Ovary (tissue), 9 donors: ENCODE data around the gene MEF2D. TPM values are rescaled to one million over a fixed set of nuclear protein-coding genes. Genes with fewer than 3 reads are reported as not detected.

Experiments used
- DNase-seq, 5 donors: peaks; one replicate each; pipeline ENCODE4 v3.0.0-alpha.2; 2019 to 2020
- H3K27ac ChIP-seq, 2 donors: fragments of 200-600 bp; one replicate each; pipeline versions ENCODE4 v1.5.1 to v1.8.0; 2019 to 2022
- H3K27me3 ChIP-seq: fragments of 200-600 bp; one replicate; pipeline ENCODE4 v1.8.0; 2022
- H3K36me3 ChIP-seq: fragments of 200-600 bp; sonication (generic); one replicate; pipeline ENCODE4 v1.5.1; 2019
- H3K4me1 ChIP-seq: one replicate; pipeline ENCODE4 v1.8.1; 2013; ENCODE audit warnings: mild to moderate bottlenecking, moderate library complexity; ENCODE audit not compliant: insufficient read depth
- H3K4me3 ChIP-seq: fragments of 200-600 bp; sonication (generic); one replicate; pipeline ENCODE4 v1.5.1; 2017
- H3K9me3 ChIP-seq, 2 donors: fragments of 200-600 bp in 1 of 2; sonication (generic) in 1 of 2; one replicate each; pipeline versions ENCODE4 v1.5.1 to v1.8.1; 2013 to 2019; ENCODE audit warnings: mild to moderate bottlenecking in 1 of 2, moderate library complexity in 1 of 2
- EP300 ChIP-seq: sonication (generic); formaldehyde crosslinking; IDR thresholded peaks from one replicate; pipeline ENCODE4 v1.6.1; 2017; ENCODE audit warnings: antibody characterized with exemption
- POLR2A ChIP-seq: fragments of 450-650 bp; IDR thresholded peaks from one replicate; pipeline ENCODE4 v1.6.1; 2017; ENCODE audit warnings: antibody characterized with exemption, mild to moderate bottlenecking, moderate library complexity
- WGBS, 3 donors: extraction: QIAGEN DNeasy Blood & Tissue Kit in 1 of 3; methylation state at CpG; one replicate each; pipeline versions ENCODE4 v1.1.5 to v1.1.7; 2013 to 2017; 5-methylcytosine and 5-hydroxymethylcytosine counted together
- intact Hi-C, 4 donors: fragments of 100-400 bp; cut with DNase I; formaldehyde crosslinking; loops; one replicate each; pipeline versions ENCODE4 v1.11.0 to v1.15.1; 2022 to 2023
- polyA plus RNA-seq, 2 donors: library from polyadenylated mRNA; stranded (reverse); fragments of 200-250 nt in 1 of 2; fragments of 350-450 nt in 1 of 2; fragmentation: Illumina TruSeq in 1 of 2; extraction: RNeasy Lipid Tissue Mini Kit (QIAGEN cat#74804) in 1 of 2; gene quantifications; one replicate each; pipeline ENCODE4 v1.2.3, GENCODE V29; 2013 to 2014
- total RNA-seq, 7 donors: library from RNA; depleted of rRNA in 2 of 7; stranded (reverse); fragments of >200 nt in 2 of 7; fragmentation: NEBNext Ultra II Directional in 3 of 7; extraction: Animal tissue kit (Norgen Biotek cat#: 25700) in 3 of 7; gene quantifications; one replicate each; pipeline versions ENCODE4 v1.1.0 to v1.2.4, GENCODE V29; 2016 to 2023
- TF ChIP-seq, protein P1 (sequence below), 3 donors: fragments of 450-650 bp in 2 of 3; fragments of 200-600 bp in 1 of 3; IDR thresholded peaks; one replicate each; pipeline versions ENCODE4 v1.5.1 to v1.8.0; 2016 to 2022; ENCODE audit warnings: antibody characterized with exemption in 3 of 3, mild to moderate bottlenecking in 1 of 3
- donor health status: DM: no; HTN: no; CAD: no; lungs with moderate emphysema.
- donor health status: DM: no; HTN: no; CAD: no.
- donor health status: Bipolar disorder and iron deficiency.
- donor health status: DM: yes; HTN: yes; CAD: no.
- donor health status: DM: no; HTN: no; CAD: no.
- donor health status: DM: yes; HTN: yes; CAD: no.

The MEF2D gene
- total and polyA plus RNA-seq, 9 donors = 30.0 to 96.6 (median 57.6) TPM

- Histone ChIP-seq H3K4me3 (no peak overlapping the region), H3K9me3 (no peaks in the 10 kb centered on the region), H3K36me3 (no peaks in the 10 kb centered on the region), H3K27me3 (no peaks in the 10 kb centered on the region), H3K27ac (no peak overlapping the region), H3K4me1 (peaks cover 11% of the 10 kb centered on the region)
- intact Hi-C loops = loop anchor here in 1 of 4 donors (5.0 kb wide), 2 partner anchors 37 to 127 kb away; no protein-coding TSS in a partner anchor
- no peak for TF ChIP-seq POLR2A
- TF ChIP-seq, protein P1, sequence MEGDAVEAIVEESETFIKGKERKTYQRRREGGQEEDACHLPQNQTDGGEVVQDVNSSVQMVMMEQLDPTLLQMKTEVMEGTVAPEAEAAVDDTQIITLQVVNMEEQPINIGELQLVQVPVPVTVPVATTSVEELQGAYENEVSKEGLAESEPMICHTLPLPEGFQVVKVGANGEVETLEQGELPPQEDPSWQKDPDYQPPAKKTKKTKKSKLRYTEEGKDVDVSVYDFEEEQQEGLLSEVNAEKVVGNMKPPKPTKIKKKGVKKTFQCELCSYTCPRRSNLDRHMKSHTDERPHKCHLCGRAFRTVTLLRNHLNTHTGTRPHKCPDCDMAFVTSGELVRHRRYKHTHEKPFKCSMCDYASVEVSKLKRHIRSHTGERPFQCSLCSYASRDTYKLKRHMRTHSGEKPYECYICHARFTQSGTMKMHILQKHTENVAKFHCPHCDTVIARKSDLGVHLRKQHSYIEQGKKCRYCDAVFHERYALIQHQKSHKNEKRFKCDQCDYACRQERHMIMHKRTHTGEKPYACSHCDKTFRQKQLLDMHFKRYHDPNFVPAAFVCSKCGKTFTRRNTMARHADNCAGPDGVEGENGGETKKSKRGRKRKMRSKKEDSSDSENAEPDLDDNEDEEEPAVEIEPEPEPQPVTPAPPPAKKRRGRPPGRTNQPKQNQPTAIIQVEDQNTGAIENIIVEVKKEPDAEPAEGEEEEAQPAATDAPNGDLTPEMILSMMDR (IDR thresholded peaks at IDR 0.05) = no peak
- no peak for TF ChIP-seq EP300
- DNase-seq = no peak
- 80 to 88% (median 80%) methylated on average over 1 of the region's 1 CpG for WGBS, 3 donors
These were observed 40.0 kb downstream of the MEF2D start for GRCh38 chr1:156460525-156460924.

- intact Hi-C loops = loop anchor here in 2 of 4 donors (5.0 kb wide), 3 partner anchors 134 to 199 kb away; partner anchors contain the start of gene NAXE (in 1 of the 2)
- 67 to 84% (median 76%) methylated on average over 3 of the region's 3 CpGs for WGBS, 3 donors
These were observed 42.4 kb downstream of the MEF2D start for GRCh38 chr1:156458181-156458503.

GRCh38 chr1:156456625-156457465, 43.7 kb downstream of the MEF2D start:
- Histone ChIP-seq H3K4me3 (peak overlapping the region; percentile 58), H3K27me3 (no peaks in the 10 kb centered on the region), H3K4me1 (no peaks in the 10 kb centered on the region), H3K27ac (peak overlapping the region; percentile 89 to 96), H3K36me3 (no peaks in the 10 kb centered on the region), H3K9me3 (no peaks in the 10 kb centered on the region)
- TF ChIP-seq, protein P1 (IDR thresholded peaks at IDR 0.05) = no peak
- TF ChIP-seq EP300 (peak; percentile 91), POLR2A (peak; percentile 72)
- intact Hi-C loops = loop anchor here in 3 of 4 donors (2.0 to 5.0 kb wide), 5 partner anchors 44 to 200 kb away; partner anchors contain the start of genes MEF2D (in 1 of the 3) and NAXE (in 1 of the 3)
- peak; percentile 97 to 99 (median 99) for DNase-seq
- 0 to 1% (median 0%) methylated on average over 57 to 59 of the region's 59 CpGs for WGBS, 3 donors

More at GRCh38 chr1:156458181-156458503, 42.4 kb downstream of the MEF2D start:
- TF ChIP-seq POLR2A = no peak
- no peak for TF ChIP-seq EP300
- TF ChIP-seq, protein P1 (IDR thresholded peaks at IDR 0.05) = no peak
- H3K27ac ChIP-seq = peak overlapping the region in 1 of 2 donors; percentile 89
- no peaks in the 10 kb centered on the region for H3K4me1 ChIP-seq
- DNase-seq = no peak
- H3K27me3 ChIP-seq = no peaks in the 10 kb centered on the region
- no peaks in the 10 kb centered on the region for H3K36me3 ChIP-seq
- H3K9me3 ChIP-seq = no peaks in the 10 kb centered on the region
- no peak overlapping the region for H3K4me3 ChIP-seq

GRCh38 chr1:156455362-156455761, 45.2 kb downstream of the MEF2D start:
- no peak for DNase-seq
- WGBS, 3 donors = 72 to 79% (median 76%) methylated on average over 7 of the region's 7 CpGs
- Histone ChIP-seq H3K9me3 (no peaks in the 10 kb centered on the region), H3K27ac (no peak overlapping the region), H3K27me3 (no peaks in the 10 kb centered on the region), H3K36me3 (no peaks in the 10 kb centered on the region), H3K4me3 (no peak overlapping the region), H3K4me1 (no peaks in the 10 kb centered on the region)
- intact Hi-C loops = loop anchor here in 2 of 4 donors (5.0 kb wide), 3 partner anchors 137 to 202 kb away; partner anchors contain the start of gene NAXE (in 1 of the 2)
- no peak for TF ChIP-seq POLR2A
- no peak for TF ChIP-seq EP300
- TF ChIP-seq, protein P1 (IDR thresholded peaks at IDR 0.05) = no peak
